Measurements from ENCODE around the gene OSBPL2. TPM values are rescaled to one million over a fixed set of nuclear protein-coding genes. Genes with fewer than 3 reads are reported as not detected.

The OSBPL2 gene
- total and polyA plus RNA-seq, 9 of the 15 experiments (the other 6 are each of a cell fraction or from before 2014, with no cell fraction given), result 2.5 to 25.6 (median 14.1) TPM

DNA sequence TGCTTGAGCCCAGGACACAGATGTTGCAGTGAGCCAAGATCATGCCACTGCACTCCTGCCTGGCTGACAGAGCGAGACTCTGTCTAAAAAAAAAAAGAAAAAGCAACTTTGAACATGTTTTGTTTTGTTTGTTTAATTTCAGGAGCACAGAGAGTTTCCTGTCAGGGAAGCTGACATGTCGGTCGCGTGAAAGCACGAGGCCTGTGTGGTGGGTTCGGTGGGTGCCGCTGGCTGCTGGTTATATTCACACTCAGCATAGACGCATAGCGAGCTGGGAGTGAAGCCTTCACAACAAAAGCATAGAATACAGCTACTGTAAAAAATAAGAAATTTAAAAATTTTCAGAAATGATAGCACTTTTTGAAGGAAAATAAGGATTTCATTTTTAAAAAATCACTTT, 41.0 kb upstream of the OSBPL2 start:
- CTCF ChIA-PET (ENCODE audit: low intra/inter-chr PET ratio), result no interaction called here
- no peak overlapping the region for H3K9ac ChIP-seq (ENCODE audit: insufficient read depth in 1 of 2, low read depth in 2 of 2, low read length in 2 of 2)
- in situ Hi-C loops (cut with MboI), result no loop called here

More for the DNA sequence above, 41.0 kb upstream of the OSBPL2 start:
- ATAC-seq (no peak), FAIRE-seq (no peak), DNase-seq (ENCODE audit: extremely low read depth in 1 of 4, low spot score in 3 of 4) (no peak)
- H3K36me3 ChIP-seq (ENCODE audit: control insufficient read depth, insufficient read depth, low read length), result peaks cover 85% of the 10 kb centered on the region; the same call in 2 of the 3 replicates
- no peak overlapping the region for H2AFZ ChIP-seq (ENCODE audit: low read depth, low read length)
- TF ChIP-seq, protein P1, sequence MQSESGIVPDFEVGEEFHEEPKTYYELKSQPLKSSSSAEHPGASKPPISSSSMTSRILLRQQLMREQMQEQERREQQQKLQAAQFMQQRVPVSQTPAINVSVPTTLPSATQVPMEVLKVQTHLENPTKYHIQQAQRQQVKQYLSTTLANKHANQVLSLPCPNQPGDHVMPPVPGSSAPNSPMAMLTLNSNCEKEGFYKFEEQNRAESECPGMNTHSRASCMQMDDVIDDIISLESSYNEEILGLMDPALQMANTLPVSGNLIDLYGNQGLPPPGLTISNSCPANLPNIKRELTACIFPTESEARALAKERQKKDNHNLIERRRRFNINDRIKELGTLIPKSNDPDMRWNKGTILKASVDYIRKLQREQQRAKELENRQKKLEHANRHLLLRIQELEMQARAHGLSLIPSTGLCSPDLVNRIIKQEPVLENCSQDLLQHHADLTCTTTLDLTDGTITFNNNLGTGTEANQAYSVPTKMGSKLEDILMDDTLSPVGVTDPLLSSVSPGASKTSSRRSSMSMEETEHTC (IDR thresholded peaks at IDR 0.05), result no peak
- TF ChIP-seq SMAD3 (CRISPR knock-in tag; conservative IDR thresholded peaks at IDR 0.05) (no peak), STAT6 (CRISPR knock-in tag; IDR thresholded peaks at IDR 0.05) (no peak), MTF1 (CRISPR knock-in tag; IDR thresholded peaks at IDR 0.05; ENCODE audit: borderline replicate concordance) (no peak), ELF4 (CRISPR knock-in tag; IDR thresholded peaks at IDR 0.05) (no peak), CC2D1A (IDR thresholded peaks at IDR 0.05) (no peak), SNIP1 (IDR thresholded peaks at IDR 0.05; ENCODE audit: low read depth) (no peak), FOXO4 (CRISPR knock-in tag; IDR thresholded peaks at IDR 0.05) (no peak), EWSR1 (IDR thresholded peaks at IDR 0.05; ENCODE audit: borderline replicate concordance, low read depth, partially characterized antibody) (no peak), EHMT2 (IDR thresholded peaks at IDR 0.05) (no peak), XRCC3 (IDR thresholded peaks at IDR 0.05) (no peak), CBFA2T2 (conservative IDR thresholded peaks at IDR 0.05) (no peak), ZNF717 (CRISPR knock-in tag; IDR thresholded peaks at IDR 0.05) (no peak)
- TF ChIP-seq, protein P2, sequence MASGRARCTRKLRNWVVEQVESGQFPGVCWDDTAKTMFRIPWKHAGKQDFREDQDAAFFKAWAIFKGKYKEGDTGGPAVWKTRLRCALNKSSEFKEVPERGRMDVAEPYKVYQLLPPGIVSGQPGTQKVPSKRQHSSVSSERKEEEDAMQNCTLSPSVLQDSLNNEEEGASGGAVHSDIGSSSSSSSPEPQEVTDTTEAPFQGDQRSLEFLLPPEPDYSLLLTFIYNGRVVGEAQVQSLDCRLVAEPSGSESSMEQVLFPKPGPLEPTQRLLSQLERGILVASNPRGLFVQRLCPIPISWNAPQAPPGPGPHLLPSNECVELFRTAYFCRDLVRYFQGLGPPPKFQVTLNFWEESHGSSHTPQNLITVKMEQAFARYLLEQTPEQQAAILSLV (tag; IDR thresholded peaks at IDR 0.05), result no peak
- TF ChIP-seq, protein P3, sequence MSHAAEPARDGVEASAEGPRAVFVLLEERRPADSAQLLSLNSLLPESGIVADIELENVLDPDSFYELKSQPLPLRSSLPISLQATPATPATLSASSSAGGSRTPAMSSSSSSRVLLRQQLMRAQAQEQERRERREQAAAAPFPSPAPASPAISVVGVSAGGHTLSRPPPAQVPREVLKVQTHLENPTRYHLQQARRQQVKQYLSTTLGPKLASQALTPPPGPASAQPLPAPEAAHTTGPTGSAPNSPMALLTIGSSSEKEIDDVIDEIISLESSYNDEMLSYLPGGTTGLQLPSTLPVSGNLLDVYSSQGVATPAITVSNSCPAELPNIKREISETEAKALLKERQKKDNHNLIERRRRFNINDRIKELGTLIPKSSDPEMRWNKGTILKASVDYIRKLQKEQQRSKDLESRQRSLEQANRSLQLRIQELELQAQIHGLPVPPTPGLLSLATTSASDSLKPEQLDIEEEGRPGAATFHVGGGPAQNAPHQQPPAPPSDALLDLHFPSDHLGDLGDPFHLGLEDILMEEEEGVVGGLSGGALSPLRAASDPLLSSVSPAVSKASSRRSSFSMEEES (CRISPR knock-in tag; IDR thresholded peaks at IDR 0.05), result no peak
- no peaks in the 10 kb centered on the region for H3K27me3 ChIP-seq (ENCODE audit: control insufficient read depth in 2 of 2, insufficient read depth in 2 of 2, low read length in 2 of 2)
- no peak overlapping the region for H3K27ac ChIP-seq (ENCODE audit: extremely low read depth, low read depth, low read length)
- peaks cover 4% of the 10 kb centered on the region; the same call in 1 of the 2 replicates for H4K20me1 ChIP-seq (replicated peaks; ENCODE audit: control insufficient read depth, insufficient read depth, low read length)
- POLR2A ChIA-PET, result interaction anchor here (0.9 to 1.1 kb wide), 2 partner anchors 9 to 19 kb away, joined by 3 read pairs; no protein-coding TSS in a partner anchor
- H3K9me3 ChIP-seq (replicated peaks; ENCODE audit: control insufficient read depth, insufficient read depth, low read depth, low read length), result no peaks in the 10 kb centered on the region
- H3K4me1 ChIP-seq (replicated peaks in 1 of 2; ENCODE audit: control insufficient read depth in 2 of 2, insufficient read depth in 2 of 2, low read length in 2 of 2), result peaks cover 0 to 3% of the 10 kb centered on the region in 2 experiments; a peak in 1 of 5 replicates
- H3K79me2 ChIP-seq (ENCODE audit: control insufficient read depth, insufficient read depth, low read length), result no peaks in the 10 kb centered on the region; the same call in 2 of the 3 replicates
- intact Hi-C loops (cut with micrococcal nuclease), result no loop called here
- BruUV-seq (replicated peaks), result no TSS peak
- WGBS (ENCODE audit: insufficient coverage, low coverage, missing lambda C conversion rate), result over 99% methylated on average over 9 of the region's 9 CpGs
- no peaks in the 10 kb centered on the region for H3K9me1 ChIP-seq (ENCODE audit: control insufficient read depth, insufficient read depth, low read length)
- no peak overlapping the region for H3K4me2 ChIP-seq (ENCODE audit: insufficient read depth, low read length)
- H3K4me3 ChIP-seq, result no peak overlapping the region

All from K562 (cell line).